ENCODE data around the gene AICDA. TPM values are rescaled to one million over a fixed set of nuclear protein-coding genes. Genes with fewer than 3 reads are reported as not detected.

AICDA gene
- total RNA-seq, 1 experiment from 2014 or later, result not detected

GRCh38 chr12:8577879-8578278 lies 34.8 kb downstream of the AICDA start:
- in situ Hi-C loops (cut with HindIII; ENCODE audit: low pct_unique_long_range_greater_than_20kb, low sequenced_read_pairs) (no loop called here), intact Hi-C loops (cut with micrococcal nuclease; ENCODE audit: unreplicated experiment) (no loop called here)
- no peak for DNase-seq (ENCODE audit: low read depth, low spot score)
- no peaks in the 10 kb centered on the region for H3K36me3 ChIP-seq (ENCODE audit: control insufficient read depth, insufficient read depth, low read length)
- no peaks in the 10 kb centered on the region for H3K4me1 ChIP-seq (ENCODE audit: control insufficient read depth, insufficient read depth, low read length)
- POLR2A ChIA-PET, result no interaction called here
- no TSS peak for BruUV-seq (replicated peaks)
- H3K27me3 ChIP-seq (ENCODE audit: control insufficient read depth, insufficient read depth, low read length), result peaks cover 2% of the 10 kb centered on the region; the same call in 1 of the 2 replicates
- ATAC-seq, result no peak
- TF ChIP-seq, protein P1, sequence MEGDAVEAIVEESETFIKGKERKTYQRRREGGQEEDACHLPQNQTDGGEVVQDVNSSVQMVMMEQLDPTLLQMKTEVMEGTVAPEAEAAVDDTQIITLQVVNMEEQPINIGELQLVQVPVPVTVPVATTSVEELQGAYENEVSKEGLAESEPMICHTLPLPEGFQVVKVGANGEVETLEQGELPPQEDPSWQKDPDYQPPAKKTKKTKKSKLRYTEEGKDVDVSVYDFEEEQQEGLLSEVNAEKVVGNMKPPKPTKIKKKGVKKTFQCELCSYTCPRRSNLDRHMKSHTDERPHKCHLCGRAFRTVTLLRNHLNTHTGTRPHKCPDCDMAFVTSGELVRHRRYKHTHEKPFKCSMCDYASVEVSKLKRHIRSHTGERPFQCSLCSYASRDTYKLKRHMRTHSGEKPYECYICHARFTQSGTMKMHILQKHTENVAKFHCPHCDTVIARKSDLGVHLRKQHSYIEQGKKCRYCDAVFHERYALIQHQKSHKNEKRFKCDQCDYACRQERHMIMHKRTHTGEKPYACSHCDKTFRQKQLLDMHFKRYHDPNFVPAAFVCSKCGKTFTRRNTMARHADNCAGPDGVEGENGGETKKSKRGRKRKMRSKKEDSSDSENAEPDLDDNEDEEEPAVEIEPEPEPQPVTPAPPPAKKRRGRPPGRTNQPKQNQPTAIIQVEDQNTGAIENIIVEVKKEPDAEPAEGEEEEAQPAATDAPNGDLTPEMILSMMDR (IDR thresholded peaks at IDR 0.05), result no peak; the same call in 1 of the 2 replicates
- TF ChIP-seq TCF7L2 (IDR thresholded peaks at IDR 0.05; ENCODE audit: low read depth, low read length) (no peak), SIN3A (IDR thresholded peaks at IDR 0.05; ENCODE audit: borderline replicate concordance, insufficient read depth, low read depth, low read length) (no peak), REST (IDR thresholded peaks at IDR 0.05; ENCODE audit: insufficient read depth in 1 of 2, low read depth in 2 of 2, low read length in 1 of 2) (no peak), POLR2AphosphoS5 (IDR thresholded peaks at IDR 0.05; ENCODE audit: low read depth, low read length) (no peak)
- no peak overlapping the region for H3K27ac ChIP-seq (ENCODE audit: low read length)
- H3K4me3 ChIP-seq (ENCODE audit: low read depth in 2 of 2, low read length in 2 of 2), result no peak overlapping the region
- CTCF ChIA-PET, result no interaction called here
- no peaks in the 10 kb centered on the region for H3K9me3 ChIP-seq (ENCODE audit: control insufficient read depth, insufficient read depth, low read depth, low read length)

- no TSS peak for BruUV-seq (replicated peaks)
- H3K4me1 ChIP-seq (ENCODE audit: control insufficient read depth, insufficient read depth, low read length), result no peaks in the 10 kb centered on the region
- peaks cover 2% of the 10 kb centered on the region; the same call in 1 of the 2 replicates for H3K27me3 ChIP-seq (ENCODE audit: control insufficient read depth, insufficient read depth, low read length)
- no peak for ATAC-seq
- H3K27ac ChIP-seq (ENCODE audit: low read length), result no peak overlapping the region
- ChIA-PET CTCF (no interaction called here), POLR2A (no interaction called here)
- H3K36me3 ChIP-seq (ENCODE audit: control insufficient read depth, insufficient read depth, low read length), result no peaks in the 10 kb centered on the region
- intact Hi-C loops (cut with micrococcal nuclease; ENCODE audit: unreplicated experiment), result no loop called here
- in situ Hi-C loops (cut with HindIII; ENCODE audit: low pct_unique_long_range_greater_than_20kb, low sequenced_read_pairs), result no loop called here
- no peak overlapping the region for H3K4me3 ChIP-seq (ENCODE audit: low read depth in 2 of 2, low read length in 2 of 2)
- H3K9me3 ChIP-seq (ENCODE audit: control insufficient read depth, insufficient read depth, low read depth, low read length), result no peaks in the 10 kb centered on the region
- no peak for DNase-seq (ENCODE audit: low read depth, low spot score)
- TF ChIP-seq, protein P1 (IDR thresholded peaks at IDR 0.05), result no peak
- no peak for TF ChIP-seq TCF7L2 (IDR thresholded peaks at IDR 0.05; ENCODE audit: low read depth, low read length)
- no peak for TF ChIP-seq SIN3A (IDR thresholded peaks at IDR 0.05; ENCODE audit: borderline replicate concordance, insufficient read depth, low read depth, low read length)
- no peak for TF ChIP-seq POLR2AphosphoS5 (IDR thresholded peaks at IDR 0.05; ENCODE audit: low read depth, low read length)
- no peak for TF ChIP-seq REST (IDR thresholded peaks at IDR 0.05; ENCODE audit: insufficient read depth in 1 of 2, low read depth in 2 of 2, low read length in 1 of 2)
Observed at GRCh38 chr12:8572507-8572906, 40.2 kb downstream of the AICDA start.

Data from Panc1 (cell line).